Measurements from ENCODE around the gene STOML3.

Gene STOML3

GRCh38 chr13:38950987-38951386, 39.6 kb downstream of the STOML3 start:
- no peak for DNase-seq (ENCODE audit: insufficient read length)
- no peak for FAIRE-seq
- TF ChIP-seq POLR2A (IDR thresholded peaks at IDR 0.05; ENCODE audit: low read depth, low read length) = no peak
- TF ChIP-seq TAF1 (IDR thresholded peaks at IDR 0.05; ENCODE audit: borderline replicate concordance, low read depth, low read length) = no peak
- TF ChIP-seq POLR2AphosphoS5 (IDR thresholded peaks at IDR 0.05; ENCODE audit: low read depth, low read length) = no peak

GRCh38 chr13:38947054-38947453, 43.6 kb downstream of the STOML3 start:
- TF ChIP-seq POLR2AphosphoS5 (IDR thresholded peaks at IDR 0.05; ENCODE audit: low read depth, low read length) (no peak), POLR2A (IDR thresholded peaks at IDR 0.05; ENCODE audit: low read depth, low read length) (no peak), TAF1 (IDR thresholded peaks at IDR 0.05; ENCODE audit: borderline replicate concordance, low read depth, low read length) (no peak)
- FAIRE-seq = no peak
- DNase-seq (ENCODE audit: insufficient read length) = no peak

- no peak for TF ChIP-seq TAF1 (IDR thresholded peaks at IDR 0.05; ENCODE audit: borderline replicate concordance, low read depth, low read length)
- TF ChIP-seq POLR2AphosphoS5 (IDR thresholded peaks at IDR 0.05; ENCODE audit: low read depth, low read length) = no peak
- TF ChIP-seq POLR2A (IDR thresholded peaks at IDR 0.05; ENCODE audit: low read depth, low read length) = no peak
- FAIRE-seq (no peak), DNase-seq (ENCODE audit: insufficient read length) (no peak)
Observed at GRCh38 chr13:38944219-38944618, 46.4 kb downstream of the STOML3 start.

GRCh38 chr13:38943231-38943630, 47.4 kb downstream of the STOML3 start:
- TF ChIP-seq POLR2A (IDR thresholded peaks at IDR 0.05; ENCODE audit: low read depth, low read length) (no peak), TAF1 (IDR thresholded peaks at IDR 0.05; ENCODE audit: borderline replicate concordance, low read depth, low read length) (no peak), POLR2AphosphoS5 (IDR thresholded peaks at IDR 0.05; ENCODE audit: low read depth, low read length) (no peak)
- DNase-seq (ENCODE audit: insufficient read length) (no peak), FAIRE-seq (no peak)

- TF ChIP-seq POLR2AphosphoS5 (IDR thresholded peaks at IDR 0.05; ENCODE audit: low read depth, low read length) = no peak
- no peak for TF ChIP-seq POLR2A (IDR thresholded peaks at IDR 0.05; ENCODE audit: low read depth, low read length)
- no peak for TF ChIP-seq TAF1 (IDR thresholded peaks at IDR 0.05; ENCODE audit: borderline replicate concordance, low read depth, low read length)
- DNase-seq (ENCODE audit: insufficient read length) (no peak), FAIRE-seq (no peak)
Observed at GRCh38 chr13:38941353-38941945, 49.2 kb downstream of the STOML3 start.

GRCh38 chr13:38933786-38934185, 56.8 kb downstream of the STOML3 start:
- no peak for DNase-seq (ENCODE audit: insufficient read length)
- FAIRE-seq = no peak
- TF ChIP-seq POLR2A (IDR thresholded peaks at IDR 0.05; ENCODE audit: low read depth, low read length) (no peak), POLR2AphosphoS5 (IDR thresholded peaks at IDR 0.05; ENCODE audit: low read depth, low read length) (no peak), TAF1 (IDR thresholded peaks at IDR 0.05; ENCODE audit: borderline replicate concordance, low read depth, low read length) (no peak)

- FAIRE-seq (no peak), DNase-seq (ENCODE audit: insufficient read length) (no peak)
- no peak for TF ChIP-seq TAF1 (IDR thresholded peaks at IDR 0.05; ENCODE audit: borderline replicate concordance, low read depth, low read length)
- TF ChIP-seq POLR2AphosphoS5 (IDR thresholded peaks at IDR 0.05; ENCODE audit: low read depth, low read length) = no peak
- no peak for TF ChIP-seq POLR2A (IDR thresholded peaks at IDR 0.05; ENCODE audit: low read depth, low read length)
Observed at GRCh38 chr13:38922170-38922569, 68.5 kb downstream of the STOML3 start.

- DNase-seq (ENCODE audit: insufficient read length) = no peak
- FAIRE-seq = no peak
Observed at GRCh38 chr13:38921081-38921480, 69.5 kb downstream of the STOML3 start.

More at GRCh38 chr13:38921081-38921480, 69.5 kb downstream of the STOML3 start:
- no peak for TF ChIP-seq POLR2AphosphoS5 (IDR thresholded peaks at IDR 0.05; ENCODE audit: low read depth, low read length)
- TF ChIP-seq POLR2A (IDR thresholded peaks at IDR 0.05; ENCODE audit: low read depth, low read length) = no peak
- no peak for TF ChIP-seq TAF1 (IDR thresholded peaks at IDR 0.05; ENCODE audit: borderline replicate concordance, low read depth, low read length)

Measured in GM12892 (cell line).